GM21447 (cell line): Measurements from ENCODE around the gene DNAJC13.
"Not testable (repeated sequence)": the region's sequence is repeated elsewhere in the genome, so short reads cannot be mapped to it uniquely, and the experiment has no call there.

Experiments
- ATAC-seq: cut with Tn5 transposase; IDR thresholded peaks from one replicate; pipeline ENCODE4 v1.9.1; 2021; ENCODE audit not compliant: unreplicated experiment

The DNAJC13 gene

DNA sequence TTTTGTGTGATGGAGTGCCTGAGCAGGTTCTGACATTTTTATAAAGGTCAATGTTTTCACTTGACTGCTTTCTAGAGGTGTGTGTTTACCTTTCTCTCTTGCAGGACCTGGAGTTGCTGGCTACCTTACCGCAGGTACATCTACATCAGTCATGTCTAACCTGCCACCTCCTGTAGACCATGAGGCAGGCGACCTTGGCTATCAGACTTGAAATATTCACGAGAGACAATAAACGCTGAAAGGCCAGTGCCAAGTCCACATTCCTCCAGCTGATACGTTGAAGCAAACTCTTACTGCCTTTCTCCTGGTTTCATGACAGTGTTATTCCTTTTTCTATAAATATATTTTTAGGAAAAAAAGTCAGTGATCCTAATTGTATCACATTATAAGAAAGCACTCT lies 120.8 kb downstream of the DNAJC13 start:
- ATAC-seq: no peak

DNA sequence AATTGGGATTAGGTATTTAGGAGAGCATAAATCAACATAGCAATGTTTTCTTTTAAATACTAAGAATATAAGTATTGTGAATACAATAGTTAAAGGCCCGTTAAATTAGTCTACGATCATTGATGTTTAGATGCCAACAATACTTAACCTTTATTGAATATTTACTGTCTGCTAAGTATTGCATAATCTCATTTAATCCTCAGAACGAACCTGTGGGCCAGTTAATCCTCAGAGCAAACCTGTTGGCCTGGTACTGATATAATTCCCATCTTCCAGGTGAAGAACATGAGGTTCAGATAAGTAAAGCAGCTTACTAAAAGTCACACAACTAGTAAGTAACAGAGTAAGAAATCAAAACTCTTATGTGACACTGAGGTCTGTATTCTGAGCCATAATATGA lies 122.4 kb downstream of the DNAJC13 start:
- no peak for ATAC-seq

DNA sequence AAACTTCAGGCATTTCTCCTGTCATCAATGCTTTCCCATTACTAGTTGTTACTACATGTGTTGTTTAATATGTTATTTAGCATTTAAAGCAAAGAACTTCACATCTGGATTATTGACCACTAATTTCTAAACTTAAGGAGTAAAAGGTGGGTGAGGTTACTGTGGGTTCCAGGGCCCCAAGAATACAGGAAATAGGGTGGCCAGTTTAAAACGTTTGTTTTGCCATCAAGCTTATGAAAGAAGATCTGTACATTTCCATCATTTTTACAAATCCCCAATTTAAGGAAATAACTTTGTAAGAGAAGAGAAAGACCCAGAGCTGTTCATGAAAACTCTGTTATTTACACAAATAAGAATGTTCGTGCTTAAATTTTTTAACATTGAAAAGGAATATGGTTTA lies 125.3 kb downstream of the DNAJC13 start:
- no peak for ATAC-seq

GRCh38 chr3:132543011-132543739 lies 125.9 kb downstream of the DNAJC13 start:
- ATAC-seq: no peak

DNA sequence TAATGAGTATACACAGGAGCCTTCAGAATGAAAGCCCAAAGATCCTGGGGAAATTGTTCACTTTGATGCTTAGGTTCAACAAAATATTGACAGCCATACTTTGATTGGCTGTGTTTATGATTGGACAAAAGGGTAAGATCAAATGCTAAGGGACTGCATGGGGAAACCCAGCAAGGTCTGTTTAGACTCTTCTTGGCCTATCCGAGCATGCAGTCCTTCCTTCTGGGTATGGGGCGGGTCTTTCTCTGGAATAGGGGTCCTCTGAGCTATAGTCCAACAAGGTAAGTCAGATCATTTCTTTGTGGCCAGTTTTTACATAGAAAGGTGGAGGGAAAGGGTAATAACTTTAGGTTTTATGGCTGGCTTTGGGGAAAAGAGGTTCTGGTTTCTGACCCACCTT lies 126.8 kb downstream of the DNAJC13 start:
- ATAC-seq: no peak

DNA sequence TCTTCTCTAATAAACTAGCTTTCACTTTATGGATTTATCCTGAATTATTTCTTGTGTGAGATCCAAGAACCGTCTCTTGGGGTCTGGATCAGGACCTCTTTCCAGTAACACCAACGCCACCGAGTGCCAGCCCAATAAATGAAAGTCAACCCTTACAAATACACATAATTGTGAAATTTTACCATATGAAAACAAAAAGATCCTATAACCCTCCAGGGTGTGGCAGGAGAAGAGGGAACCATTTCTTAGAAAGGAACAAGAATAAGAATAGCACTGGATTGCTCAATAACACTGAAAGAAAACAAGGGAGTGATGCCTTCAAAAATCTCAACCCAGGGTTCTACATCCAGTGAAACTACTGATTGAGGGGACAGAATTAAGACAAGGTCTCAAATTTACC lies 128.2 kb downstream of the DNAJC13 start:
- no peak for ATAC-seq

- no peak for ATAC-seq
Measured at GRCh38 chr3:132549169-132549568, 131.9 kb downstream of the DNAJC13 start.

DNA sequence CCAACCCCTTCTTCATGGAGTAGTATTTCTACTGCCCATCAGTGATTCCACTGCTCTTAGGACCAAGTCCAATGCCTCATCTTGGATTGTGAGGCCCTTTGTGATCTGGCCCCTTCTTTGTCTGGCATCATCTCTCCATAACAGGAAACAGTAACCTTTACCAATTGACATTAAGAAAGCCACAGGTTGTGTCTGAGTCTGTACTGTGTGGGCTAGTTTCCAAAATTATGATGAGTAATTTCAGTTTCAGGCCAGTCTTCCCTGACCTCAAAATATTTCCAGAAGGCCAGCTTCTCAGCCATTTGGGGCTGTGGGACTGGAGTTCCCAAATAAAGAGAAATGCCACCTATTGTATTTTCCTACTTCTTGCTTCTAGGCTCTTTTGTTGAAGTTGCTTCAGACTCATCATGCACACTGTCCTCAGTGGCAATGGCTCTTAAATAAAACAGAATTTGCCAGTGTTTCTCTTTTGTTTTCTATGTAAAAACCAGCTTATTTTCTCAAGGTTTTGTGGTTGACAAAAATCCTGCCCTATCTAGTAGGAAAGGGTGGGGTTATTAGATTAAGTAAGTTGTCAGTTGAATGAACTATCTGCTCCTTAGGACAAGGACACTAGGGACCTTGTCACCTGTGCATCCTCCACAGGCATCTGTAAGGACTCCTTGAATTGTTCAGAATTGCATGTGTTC lies 132.7 kb downstream of the DNAJC13 start:
- peak; percentile 83 for ATAC-seq

- peak; percentile 16 for ATAC-seq
Measured at GRCh38 chr3:132550579-132551305, 133.4 kb downstream of the DNAJC13 start.

- no peak for ATAC-seq
Measured at GRCh38 chr3:132553826-132554225, 136.5 kb downstream of the DNAJC13 start.

- no peak for ATAC-seq
Measured at GRCh38 chr3:132554437-132554836, 137.1 kb downstream of the DNAJC13 start.

GRCh38 chr3:132555306-132556035 lies 138.2 kb downstream of the DNAJC13 start:
- ATAC-seq: no peak

DNA sequence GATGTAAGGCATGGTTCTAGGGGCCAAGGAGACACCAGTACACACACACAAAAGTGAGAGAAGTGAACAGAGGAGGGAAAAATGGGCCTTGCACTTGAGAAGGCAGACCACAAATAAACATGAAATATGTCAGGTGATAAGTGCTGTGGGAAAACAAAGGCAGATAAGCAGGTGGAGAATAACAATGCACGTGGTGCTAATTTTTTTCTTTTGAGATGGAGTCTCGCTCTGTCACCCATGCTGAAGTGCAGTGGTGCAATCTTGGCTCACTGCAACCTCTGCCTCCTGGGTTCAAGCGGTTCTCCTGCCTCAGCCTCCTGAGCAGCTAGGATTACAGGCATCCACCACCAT lies 138.7 kb downstream of the DNAJC13 start:
- not testable (repeated sequence) for ATAC-seq

DNA sequence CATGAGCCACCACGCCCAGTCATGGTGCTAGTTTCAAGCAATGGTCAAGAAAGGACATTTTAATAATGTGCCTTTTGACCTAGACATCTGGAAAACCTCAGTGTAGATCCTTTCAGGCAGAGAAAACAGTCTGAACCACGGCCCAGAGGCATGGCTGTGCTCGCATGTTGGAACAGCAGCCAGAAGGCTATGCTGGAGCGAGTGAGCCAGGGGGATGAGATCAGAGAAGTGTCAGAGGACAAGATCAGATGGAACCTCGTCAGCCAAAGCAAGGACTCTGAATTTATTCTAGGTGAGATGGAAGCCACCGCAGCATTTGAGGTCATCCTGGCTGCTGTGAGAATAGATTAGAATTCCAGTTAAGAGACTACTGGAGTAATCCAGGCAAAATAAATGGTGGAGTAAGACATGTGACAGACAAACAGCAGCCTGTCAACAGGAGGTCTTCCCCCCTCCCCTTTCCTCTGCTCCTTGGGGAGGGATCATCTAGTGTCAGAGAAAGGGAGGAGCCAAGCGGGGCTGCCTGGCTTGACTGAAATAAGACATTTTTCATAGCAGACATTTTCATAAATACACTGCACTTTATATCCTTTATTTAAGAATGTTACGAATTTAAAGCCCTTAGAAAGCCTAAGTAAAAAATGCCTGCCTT lies 139.3 kb downstream of the DNAJC13 start:
- no peak for ATAC-seq

GRCh38 chr3:132561003-132561402 lies 143.7 kb downstream of the DNAJC13 start:
- no peak for ATAC-seq

DNA sequence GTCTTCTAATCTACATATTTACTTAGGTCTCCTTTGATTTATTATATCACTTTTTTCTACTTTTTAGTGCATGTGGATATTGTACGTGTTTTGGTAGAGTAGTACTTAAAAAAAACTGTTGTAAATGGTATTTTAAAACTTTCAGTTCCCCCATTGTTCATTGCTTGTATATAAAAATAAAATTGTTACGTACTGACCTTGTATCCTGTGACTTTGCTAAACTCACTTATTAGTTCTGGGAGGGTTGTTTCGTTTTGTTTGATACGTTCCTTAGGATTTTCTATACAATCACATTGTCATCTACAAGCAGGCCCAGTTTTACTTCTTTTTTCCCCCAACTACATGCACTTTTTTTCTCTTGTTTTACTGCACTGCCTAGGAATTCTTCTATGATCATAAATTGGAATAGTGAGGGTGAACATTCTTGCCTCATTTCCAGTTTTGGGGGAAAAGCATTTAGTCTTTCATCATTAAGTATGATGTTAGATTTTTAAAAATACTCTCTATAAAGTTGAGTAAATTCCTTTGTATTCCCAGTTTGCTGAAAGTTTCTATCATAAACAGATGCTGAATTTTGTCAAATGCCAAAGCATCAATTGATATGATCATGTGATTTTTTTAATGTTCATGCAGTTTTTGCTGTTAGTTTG lies 146.2 kb downstream of the DNAJC13 start:
- ATAC-seq: no peak

DNA sequence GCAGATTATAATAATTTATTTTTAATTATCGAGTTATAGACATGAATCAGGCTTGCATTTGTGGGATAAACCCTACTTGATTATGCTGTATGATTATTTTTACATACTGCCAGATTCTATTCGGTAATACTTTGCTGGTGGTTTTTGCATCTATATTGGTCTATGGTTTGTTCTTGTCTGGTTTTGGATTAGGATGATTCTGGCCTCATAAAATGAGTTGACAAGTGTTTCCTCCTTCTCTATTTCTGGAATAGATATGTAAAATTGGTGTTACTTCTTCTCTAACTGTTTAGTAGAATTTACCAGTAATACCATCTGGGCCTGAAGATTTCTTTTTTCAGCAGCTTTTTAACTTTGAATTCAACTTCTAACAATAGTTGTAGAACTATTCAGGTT lies 146.8 kb downstream of the DNAJC13 start:
- no peak for ATAC-seq

DNA sequence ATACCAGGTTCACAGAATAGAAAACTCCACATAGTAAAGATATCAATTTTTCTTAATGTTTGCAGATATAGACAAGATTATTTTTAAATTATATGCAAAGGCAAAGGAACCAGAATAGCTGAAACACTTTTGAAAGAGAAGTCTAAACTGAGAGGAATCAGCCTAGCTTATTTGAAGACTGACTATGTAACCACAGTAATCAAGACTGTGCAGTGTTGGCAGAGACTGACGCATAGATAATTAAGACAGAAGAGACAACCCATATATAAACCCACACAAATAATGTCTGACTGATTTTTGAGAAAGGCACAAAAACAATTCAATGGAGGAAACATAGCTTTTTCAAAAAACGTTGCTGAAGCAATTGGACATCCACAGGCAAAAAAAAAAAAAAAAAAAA lies 151.1 kb downstream of the DNAJC13 start:
- ATAC-seq: no peak

- no peak for ATAC-seq
Measured at GRCh38 chr3:132569153-132569552, 151.9 kb downstream of the DNAJC13 start.

GRCh38 chr3:132569580-132569979 lies 152.3 kb downstream of the DNAJC13 start:
- ATAC-seq: no peak
